GM19463 (cell line): ENCODE measurements around the gene LMNA.
A peak's percentile ranks its signal among the peaks of the same experiment; 100 is the strongest.
"Not testable (repeated sequence)": the region's sequence is repeated elsewhere in the genome, so short reads cannot be mapped to it uniquely, and the experiment has no call there.

Source experiments
- ATAC-seq: cut with Tn5 transposase; IDR thresholded peaks from one replicate; pipeline ENCODE4 v1.9.1; 2021; ENCODE audit warnings: mild to moderate bottlenecking, moderate library complexity; ENCODE audit not compliant: unreplicated experiment

Gene LMNA

DNA sequence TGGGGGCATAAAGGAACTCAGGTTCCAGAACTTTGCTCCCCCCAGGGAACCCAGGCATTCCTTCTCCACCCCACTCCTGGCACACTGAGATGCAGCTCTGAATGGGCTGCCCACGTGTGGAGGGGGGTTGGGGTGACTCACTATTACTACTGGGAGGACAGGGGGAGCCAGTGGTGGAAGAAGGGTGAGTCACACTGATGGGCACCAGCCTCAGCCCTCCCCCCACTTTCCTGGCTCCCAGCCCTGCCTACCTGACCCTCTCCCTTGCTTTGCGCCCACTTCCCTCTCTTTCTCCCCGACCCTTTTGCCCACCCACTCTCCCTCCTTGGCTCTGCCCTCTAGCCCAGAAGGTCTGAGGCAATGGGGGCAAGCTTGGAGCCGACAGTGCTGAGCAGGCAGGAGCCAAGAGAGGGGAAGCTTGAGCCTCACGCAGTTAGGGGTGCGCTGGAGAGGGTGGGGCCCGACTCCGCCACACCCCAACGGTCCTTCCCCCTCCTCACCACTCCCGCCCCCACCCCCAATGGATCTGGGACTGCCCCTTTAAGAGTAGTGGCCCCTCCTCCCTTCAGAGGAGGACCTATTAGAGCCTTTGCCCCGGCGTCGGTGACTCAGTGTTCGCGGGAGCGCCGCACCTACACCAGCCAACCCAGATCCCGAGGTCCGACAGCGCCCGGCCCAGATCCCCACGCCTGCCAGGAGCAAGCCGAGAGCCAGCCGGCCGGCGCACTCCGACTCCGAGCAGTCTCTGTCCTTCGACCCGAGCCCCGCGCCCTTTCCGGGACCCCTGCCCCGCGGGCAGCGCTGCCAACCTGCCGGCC, at the start of gene LMNA:
TSS of gene LMNA (plus strand) at position 611 of the 818 bp plus-strand sequence. CDS start 208 bp downstream, outside the sequence.
- ATAC-seq = peak; percentile 74

DNA sequence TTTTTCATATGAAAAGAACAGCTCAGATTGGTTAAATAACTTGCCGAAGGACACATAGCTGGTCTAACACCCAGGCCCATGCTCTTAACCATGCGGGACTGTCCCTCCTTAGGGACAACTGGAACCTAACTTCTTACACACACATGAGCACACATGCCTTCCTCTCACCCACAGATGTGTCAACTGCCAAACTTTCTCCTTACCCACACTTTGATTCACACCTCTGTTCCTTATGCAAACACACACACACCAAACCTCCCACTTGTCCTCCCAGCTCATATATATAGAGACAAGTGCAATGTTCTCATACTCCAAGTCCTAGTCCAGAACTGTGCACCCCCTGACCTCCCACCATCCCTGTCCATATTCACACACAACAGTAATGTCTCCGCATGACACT, 49.3 kb upstream of the LMNA start:
- no peak for ATAC-seq

DNA sequence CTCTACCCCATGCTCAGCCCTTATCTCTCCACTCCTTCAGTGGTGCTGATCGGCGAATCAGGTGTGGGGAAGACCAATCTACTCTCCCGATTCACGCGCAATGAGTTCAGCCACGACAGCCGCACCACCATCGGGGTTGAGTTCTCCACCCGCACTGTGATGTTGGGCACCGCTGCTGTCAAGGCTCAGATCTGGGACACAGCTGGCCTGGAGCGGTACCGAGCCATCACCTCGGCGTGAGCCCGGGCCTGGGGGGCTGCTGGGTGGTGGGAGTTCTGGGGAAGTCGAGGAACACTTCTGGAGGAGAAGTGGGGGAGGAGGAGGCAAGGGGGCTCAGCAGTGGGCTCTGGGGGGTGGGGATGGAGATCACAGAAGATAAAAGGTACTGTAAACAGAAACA, 48.6 kb upstream of the LMNA start:
- no peak for ATAC-seq

DNA sequence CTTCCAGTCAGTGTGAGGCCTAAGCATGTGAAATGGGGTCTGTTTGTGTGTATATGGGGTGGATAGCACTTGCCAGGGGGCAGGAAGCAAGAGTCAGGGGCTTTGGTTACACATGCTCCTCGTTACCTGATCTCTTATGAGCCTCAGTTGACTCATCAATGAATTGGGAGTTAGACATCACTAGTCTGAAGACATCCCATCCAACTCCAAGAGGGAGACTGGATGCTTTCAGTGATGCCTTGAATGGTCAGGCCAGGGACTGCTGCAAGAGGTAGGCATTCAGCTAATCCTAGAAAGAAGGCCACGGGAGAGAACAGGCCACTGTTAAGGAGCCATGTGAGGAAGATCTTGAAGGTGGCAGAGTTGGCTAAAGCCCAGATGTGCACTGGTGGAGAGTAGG, 47.2 kb upstream of the LMNA start:
- no peak for ATAC-seq

DNA sequence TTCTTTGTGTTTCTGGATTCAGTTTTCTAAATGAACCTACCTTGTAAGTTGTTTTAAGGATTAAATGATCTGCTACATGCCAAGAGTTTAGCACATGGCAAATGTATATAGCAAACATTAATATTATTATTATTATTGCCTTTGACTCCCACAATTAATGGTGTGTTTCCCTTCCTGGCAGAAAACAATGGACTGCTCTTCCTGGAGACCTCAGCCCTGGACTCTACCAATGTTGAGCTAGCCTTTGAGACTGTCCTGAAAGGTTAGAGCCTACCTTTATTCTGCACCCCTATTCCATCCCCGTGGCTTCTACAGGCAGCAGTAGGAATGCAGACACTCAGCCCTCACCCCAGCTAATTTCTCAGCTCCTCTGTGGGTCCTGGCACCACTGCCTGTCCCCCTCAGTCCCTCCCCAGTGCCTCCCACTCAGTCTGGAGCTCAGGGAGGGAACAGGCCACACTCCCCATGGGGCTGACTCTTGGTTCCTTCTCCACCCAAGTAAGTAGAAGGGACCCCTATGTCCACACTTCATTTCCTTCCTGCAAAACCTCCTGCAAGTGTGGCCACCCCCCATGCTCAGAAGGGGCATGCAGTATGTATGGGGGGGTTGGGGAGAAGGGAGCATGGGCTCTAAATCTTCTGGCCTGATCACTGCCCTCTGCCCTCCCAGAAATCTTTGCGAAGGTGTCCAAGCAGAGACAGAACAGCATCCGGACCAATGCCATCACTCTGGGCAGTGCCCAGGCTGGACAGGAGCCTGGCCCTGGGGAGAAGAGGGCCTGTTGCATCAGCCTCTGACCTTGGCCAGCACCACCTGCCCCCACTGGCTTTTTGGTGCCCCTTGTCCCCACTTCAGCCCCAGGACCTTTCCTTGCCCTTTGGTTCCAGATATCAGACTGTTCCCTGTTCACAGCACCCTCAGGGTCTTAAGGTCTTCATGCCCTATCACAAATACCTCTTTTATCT, 44.7 kb upstream of the LMNA start:
- ATAC-seq = no peak

DNA sequence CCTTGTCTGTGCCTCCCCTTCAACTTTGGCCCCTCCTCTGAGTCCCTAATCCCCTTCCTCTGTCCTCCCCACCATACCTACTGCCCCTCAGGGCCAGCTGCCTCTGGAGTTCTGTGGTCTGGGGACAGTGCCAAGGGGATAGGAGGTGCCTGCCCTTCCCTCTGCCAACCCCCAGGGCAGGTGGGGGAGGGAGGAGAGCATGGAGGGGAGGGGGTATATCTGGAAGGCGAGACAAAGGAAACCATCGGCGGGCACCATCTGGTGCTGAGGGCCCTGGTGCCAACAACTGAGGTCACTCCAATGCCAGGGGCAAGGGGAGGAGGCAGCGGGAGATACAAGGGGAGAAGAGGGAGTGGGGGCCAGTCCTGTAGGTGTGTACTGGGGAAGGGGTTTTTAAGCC, 44.0 kb upstream of the LMNA start:
- no peak for ATAC-seq

DNA sequence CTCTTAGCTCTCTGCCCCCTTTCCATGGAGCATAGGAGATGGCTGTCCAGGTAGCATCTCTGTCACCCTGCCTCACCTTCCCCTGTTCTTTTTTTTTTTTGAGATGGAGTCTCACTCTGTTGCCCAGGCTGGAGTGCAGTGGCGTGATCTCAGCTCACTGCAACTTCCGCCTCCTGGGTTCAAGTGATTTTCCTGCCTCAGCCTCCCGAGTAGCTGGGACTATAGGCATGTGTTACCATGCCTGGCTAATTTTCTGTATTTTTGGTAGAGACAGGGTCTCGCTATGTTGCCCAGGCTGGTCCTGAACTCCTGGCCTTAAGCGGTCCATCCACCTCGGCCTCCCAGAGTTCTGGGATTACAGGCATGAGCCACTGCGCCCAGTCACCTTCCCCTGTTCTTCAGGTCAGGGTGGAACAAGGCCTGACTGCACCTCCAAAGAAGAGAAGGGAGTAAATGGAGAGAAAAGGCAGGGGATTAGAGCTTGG, 43.1 kb upstream of the LMNA start:
- ATAC-seq = not testable (repeated sequence)

DNA sequence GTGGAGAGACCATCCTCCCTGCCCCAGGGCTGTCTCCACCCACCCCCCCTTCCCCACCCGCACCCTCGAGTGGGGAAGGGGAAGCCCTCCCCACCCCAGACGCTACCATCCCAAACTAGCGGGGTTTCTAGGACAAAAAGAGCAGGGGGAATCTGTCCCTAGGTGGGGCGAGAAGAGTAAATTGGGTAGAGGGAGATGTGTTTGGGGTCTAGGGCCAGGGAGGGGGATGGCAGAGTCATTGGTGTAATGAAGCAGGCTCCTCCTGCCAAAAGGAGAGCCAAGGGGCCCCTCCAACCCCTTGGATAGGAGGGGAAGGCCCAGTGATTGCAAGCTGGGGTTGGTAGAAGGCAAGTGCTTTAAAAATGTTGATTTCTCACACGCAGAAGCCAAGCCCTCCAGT, 42.3 kb upstream of the LMNA start:
- ATAC-seq = no peak

DNA sequence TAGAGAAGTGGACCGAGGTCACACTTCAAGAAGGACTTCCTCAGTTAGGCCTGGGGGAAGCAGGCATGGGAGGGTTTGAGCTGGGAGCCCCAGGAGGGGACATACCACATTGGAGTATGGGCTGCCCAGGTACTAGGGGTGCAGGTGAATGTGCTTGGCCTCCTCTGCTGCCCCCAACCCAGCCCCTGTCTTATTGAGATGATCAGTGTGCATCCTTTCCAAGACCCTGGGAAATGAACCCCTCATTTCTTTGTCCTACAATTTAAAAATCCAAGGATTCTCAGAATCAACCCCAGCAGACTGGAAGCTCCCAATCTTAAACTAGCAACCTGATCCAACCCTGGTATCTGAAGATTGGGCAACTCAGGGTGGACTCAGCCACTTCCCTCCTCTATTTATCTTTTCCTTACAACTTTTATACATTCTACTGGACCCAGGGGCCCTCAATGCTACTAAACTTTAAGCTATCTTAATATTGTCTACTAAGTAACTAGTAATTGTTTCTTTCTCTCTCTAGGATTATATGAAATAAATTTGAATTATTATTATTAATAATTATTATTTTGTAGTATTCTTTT, 41.3 kb upstream of the LMNA start:
- no peak for ATAC-seq

DNA sequence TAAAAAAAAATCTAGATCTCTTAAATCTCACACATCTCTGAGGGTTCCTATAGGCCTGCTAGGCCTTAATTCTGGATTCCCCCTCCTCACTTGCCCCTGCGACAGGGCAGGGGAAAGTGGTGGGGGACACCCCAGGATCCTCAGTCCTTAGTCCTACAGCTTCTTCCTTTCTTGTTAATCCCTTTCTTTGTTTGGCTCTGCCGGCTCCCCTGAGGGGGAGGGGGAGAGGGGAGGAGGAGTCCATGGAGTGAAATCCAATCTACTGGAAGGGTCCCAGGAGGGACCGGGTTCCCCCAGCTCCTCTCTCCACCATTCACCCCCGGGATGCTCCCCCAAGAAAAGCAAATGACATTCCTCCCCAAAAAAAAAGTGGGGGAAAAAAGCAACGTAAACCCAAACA, 40.8 kb upstream of the LMNA start:
- ATAC-seq = no peak

DNA sequence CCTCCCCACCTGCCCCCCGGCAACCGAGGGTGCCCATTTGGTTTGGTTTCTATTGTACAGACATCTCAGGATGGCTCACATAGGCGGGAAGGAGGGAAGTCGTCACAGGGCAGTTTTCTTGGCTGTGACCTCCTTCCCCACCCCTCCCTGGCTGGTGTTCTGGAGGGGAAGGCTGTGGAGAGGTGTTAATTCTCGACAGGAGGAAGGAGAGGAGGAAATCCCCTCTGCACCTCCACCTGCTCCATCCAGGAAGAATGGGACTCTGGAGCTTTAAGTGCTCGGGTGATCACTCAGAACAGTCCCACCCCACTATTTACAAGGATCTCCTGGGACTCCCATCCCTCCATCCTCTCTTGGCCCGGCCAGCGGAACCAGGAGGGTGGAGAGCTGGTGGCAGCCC, 39.9 kb upstream of the LMNA start:
- ATAC-seq = no peak

DNA sequence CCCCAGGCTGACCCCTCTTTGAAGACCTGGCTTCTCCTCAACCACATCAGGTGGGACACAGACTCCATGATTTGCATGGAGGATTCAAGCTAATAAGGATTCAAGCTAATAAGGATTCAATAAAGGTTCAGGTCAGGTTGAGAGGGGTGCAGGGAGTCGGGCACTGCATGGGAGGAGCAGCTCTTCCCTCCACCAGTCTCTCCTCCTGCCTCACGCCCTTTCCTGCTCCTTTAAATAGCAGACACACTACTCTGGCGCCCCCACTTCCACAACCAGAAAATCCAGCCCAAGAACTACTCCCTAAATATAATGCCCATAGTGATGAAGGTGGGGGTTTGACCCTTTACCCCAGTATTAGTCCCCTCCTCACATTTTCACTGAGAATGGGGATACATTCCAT, 39.3 kb upstream of the LMNA start:
- no peak for ATAC-seq

DNA sequence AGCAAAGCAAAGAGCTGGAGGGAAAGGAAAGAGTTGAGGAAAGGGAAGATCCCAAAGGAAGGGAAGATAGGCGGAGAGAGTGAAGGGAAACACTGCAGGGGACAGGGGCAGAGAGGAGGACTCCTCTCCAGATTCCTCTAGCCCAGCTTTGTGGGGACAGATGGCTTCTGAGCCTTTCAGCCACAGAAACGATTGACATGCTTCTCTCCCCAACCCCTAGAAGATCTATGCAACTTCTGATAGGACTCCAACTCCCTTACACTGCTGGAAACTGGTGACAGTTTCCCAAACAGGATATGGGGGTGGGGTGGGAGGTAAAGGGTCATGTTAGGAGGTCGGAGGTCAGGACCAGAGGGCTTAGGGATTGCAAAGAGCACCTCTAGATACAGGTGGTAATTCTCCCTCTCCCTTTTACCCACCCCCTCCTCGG, 38.7 kb upstream of the LMNA start:
- no peak for ATAC-seq

DNA sequence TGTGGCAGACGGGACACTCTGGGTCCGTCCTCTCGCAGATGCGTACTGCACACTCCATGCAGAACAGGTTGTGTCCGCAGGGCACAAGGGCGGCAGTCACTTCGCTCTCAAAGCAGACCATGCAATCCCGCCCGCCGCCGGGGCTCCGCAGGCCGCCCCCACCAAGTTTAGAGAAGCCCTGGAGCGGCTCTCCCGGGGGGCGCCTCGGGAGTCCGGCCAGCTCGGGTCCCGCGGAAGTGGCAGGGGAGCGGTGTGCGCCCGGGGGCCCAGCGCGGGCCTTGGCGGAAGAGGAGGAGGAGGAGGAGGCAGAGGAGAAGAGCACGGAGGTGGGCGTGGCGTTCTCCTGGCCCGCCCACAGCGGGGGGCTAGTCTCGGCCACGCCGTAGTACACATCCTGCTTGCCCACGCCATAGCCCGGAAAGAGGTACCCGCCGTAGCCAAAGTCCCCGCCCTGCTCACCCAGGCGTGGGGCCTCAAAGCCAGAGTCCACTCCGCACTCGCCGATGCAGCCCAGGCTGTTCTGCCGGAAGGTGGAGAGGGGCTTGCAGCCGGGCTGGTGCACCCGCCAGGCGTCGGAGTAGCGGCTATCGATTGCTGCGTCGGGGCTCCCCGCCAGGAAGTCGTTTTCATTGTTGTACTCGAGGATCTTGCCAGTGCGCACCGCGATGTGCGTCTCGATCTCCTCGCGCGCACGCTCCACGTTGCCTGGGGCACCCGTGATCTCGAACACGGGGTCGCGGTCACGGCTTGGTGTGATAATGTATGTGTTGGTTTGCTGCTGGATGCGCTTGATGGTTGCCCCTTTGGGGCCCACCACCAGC, 37.7 kb upstream of the LMNA start:
- peak; percentile 73 for ATAC-seq

DNA sequence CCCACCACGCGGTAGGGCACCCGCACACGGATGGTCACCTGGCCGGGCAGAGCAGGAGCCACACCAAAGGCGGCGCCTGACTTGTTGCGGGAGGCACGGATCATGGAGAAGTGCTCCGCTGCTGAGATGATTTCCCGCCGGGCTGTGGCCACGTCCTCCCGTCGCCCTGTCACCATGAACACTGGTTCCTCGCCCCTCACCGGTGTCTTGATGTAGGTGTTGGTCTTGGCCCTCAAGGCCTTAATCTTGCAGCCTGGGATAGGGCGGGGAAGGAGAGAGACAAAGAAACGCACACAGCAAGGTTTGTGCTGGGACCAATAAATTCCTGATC, 37.1 kb upstream of the LMNA start:
- ATAC-seq = no peak

DNA sequence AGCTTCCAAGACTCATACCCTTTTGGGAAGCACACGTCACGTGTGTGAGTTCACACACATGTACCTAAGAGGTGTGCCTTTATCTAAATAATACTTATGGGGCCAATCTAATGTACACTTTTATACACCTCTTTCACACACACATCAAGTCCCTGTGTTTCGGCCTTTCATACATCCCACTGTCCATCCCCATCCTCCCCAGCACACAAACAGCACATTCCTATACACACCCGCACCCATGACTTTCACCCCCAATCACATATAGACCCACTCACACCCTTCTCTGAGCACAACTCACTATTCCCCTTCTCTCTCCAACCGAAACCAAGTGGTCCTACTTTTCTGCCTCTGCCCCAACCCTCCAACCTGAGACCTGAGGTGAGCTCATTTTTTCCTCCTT, 35.8 kb upstream of the LMNA start:
- ATAC-seq = no peak

DNA sequence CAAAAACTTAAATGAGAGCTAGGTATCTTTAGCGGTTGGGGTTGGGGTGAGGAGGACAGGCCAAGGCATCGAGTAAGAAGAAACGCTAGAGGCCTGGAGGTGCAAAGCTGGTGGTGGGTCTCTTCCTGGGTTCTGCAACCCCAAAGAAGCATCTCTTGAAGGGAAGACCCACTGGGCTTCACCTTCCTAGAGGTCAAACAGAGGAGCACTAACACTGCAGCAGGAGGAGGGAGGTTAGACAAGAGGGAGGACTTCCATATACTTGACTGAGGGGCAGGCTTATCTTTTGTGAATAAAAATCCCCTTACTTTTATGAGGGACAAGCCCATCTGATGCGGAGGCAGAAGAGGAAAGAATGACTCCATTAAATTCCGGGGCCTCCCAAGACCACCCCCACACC, 34.7 kb upstream of the LMNA start:
- no peak for ATAC-seq

DNA sequence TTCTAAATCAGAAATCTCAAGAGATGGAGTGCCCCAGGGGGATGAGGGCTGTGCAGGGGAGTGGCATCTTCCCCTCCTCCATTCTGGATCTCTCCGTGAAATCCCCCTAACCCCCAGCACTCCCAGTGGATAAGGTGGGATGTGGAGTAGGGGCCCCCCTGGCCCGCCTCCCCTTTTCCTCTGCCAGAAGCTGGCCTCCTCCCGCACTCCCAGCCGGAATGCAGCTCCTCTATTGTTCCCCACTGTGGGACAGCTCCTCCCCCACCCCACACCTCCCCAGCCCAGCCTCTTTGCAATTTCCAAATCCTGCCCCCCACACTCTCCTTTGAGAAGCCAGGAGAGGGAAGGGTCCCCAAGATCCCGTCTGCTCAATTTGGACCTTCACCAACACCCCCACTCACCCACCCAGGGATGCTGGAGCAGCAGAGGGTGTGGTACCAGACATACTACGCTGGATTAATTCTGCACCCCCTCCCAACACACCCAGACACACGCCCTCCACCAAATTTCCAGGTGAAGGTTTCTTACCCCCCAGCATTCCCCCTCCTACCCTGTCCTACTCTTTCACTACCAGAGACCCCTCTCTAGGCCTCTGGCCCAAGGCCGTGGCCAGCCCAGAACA, 34.2 kb upstream of the LMNA start:
- ATAC-seq = no peak

DNA sequence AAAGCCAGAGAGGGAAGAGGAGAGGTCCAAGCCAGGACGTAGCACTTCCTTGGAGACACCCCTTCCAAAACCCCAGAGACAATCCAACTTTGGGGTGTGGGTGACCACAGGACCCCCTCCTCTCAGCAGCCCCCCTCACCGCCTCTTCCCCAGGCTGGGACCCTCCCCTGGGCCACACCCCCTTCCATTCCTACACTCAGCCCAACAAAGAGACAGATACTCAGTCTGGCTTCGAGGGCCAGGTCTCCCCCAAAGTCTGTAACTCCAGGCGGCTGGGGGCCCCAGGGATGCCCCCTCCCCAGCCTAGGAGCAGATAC, 33.7 kb upstream of the LMNA start:
- no peak for ATAC-seq

DNA sequence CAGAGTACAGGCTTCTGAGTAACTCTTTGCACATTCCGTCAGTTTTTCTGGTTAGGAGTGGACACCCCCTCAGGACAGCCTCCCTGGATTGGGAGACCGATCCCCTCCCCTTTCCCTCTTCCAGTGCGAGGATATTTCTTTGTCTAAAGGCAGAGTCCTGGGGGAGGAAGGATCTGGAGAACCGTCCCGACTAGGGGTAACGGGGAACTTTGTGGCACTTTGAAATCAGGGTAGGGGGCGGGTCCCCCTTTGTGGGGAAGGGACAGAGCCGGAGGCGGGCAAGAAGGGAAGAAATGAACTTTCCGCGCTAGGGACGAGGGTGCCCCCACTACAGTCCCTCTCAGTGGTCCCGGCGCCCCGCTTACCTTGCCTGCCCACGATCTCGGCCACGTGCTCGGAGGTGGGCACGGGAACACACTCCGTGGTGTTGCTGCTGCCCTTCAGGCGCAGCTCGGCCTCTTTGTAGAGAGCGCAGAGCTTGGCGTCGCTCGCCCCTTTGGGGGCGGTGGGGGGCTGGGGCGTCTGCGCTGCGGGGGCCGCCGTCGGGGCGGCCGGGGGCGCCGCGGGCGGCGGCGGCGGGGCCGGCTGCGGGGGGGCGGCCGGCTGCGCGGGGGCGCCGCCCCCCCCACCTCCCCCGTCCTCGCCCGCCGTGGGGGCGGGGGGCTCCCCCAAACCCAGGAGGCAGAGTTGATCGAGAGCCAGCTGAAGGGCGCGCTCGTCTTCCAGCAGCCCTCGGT, 33.2 kb upstream of the LMNA start:
- no peak for ATAC-seq
